Measurements from ENCODE around the gene ZNF30. TPM values are rescaled to one million over a fixed set of nuclear protein-coding genes. Genes with fewer than 3 reads are reported as not detected.

Gene ZNF30
- total RNA-seq, 1 experiment from 2014 or later, result 8.3 TPM

- Mint-ChIP-seq H3K27ac (no peak overlapping the region), H3K36me3 (ENCODE audit: insufficient read depth in 1 of 3, low read depth in 3 of 3) (peaks cover 0 to 1% (median 0%) of the 10 kb centered on the region in 3 experiments; a peak in 1 of 7 replicates), H3K27me3 (ENCODE audit: low read depth) (peaks cover 11% of the 10 kb centered on the region), H3K9me3 (peaks cover 11 to 59% of the 10 kb centered on the region in 2 experiments), H3K4me1 (no peaks in the 10 kb centered on the region), H3K4me3 (no peak overlapping the region)
- Histone ChIP-seq H2BK120ac (ENCODE audit: low read depth, low read length, poor library complexity, severe bottlenecking) (no peak overlapping the region), H3K79me1 (ENCODE audit: insufficient read depth, low read depth, low read length, poor library complexity, severe bottlenecking) (no peaks in the 10 kb centered on the region), H4K8ac (replicated peaks; ENCODE audit: insufficient read length, low read depth, low read length) (no peak overlapping the region), H3K27me3 (ENCODE audit: insufficient read depth, low read length) (no peaks in the 10 kb centered on the region), H3K18ac (ENCODE audit: insufficient read length, low read depth, low read length) (no peak overlapping the region), H3K23ac (ENCODE audit: insufficient read length, low read depth, low read length) (no peak overlapping the region), H3K9ac (ENCODE audit: extremely low read depth, insufficient read length, low read length) (no peak overlapping the region), H2AK5ac (ENCODE audit: insufficient read length, low read length) (no peak overlapping the region), H3K27ac (ENCODE audit: insufficient read length, low read depth, low read length) (no peak overlapping the region), H3K23me2 (ENCODE audit: insufficient read length, low read depth, low read length, poor library complexity, severe bottlenecking) (no peaks in the 10 kb centered on the region), H3K4ac (ENCODE audit: low read depth, low read length) (no peak overlapping the region), H2AFZ (ENCODE audit: low read length) (no peak overlapping the region), H3K4me1 (ENCODE audit: insufficient read depth, low read length) (no peaks in the 10 kb centered on the region), H3K4me2 (ENCODE audit: insufficient read depth, insufficient read length, low read length) (no peak overlapping the region), H2BK15ac (ENCODE audit: low read depth, low read length) (no peak overlapping the region), H3K14ac (ENCODE audit: insufficient read depth, low read length) (no peak overlapping the region), H2BK20ac (ENCODE audit: low read depth, low read length, poor library complexity, severe bottlenecking) (no peak overlapping the region), H4K91ac (ENCODE audit: insufficient read length, low read depth, low read length) (no peak overlapping the region), H3K9me3 (ENCODE audit: control insufficient read depth, low read depth, low read length) (no peaks in the 10 kb centered on the region), H4K5ac (ENCODE audit: insufficient read length, low read depth, low read length) (no peak overlapping the region), H3T11ph (ENCODE audit: low read length) (no peak overlapping the region), H3K79me2 (ENCODE audit: insufficient read depth, low read length) (no peaks in the 10 kb centered on the region), H4K20me1 (ENCODE audit: control insufficient read depth, insufficient read depth, insufficient read length) (no peaks in the 10 kb centered on the region), H2BK12ac (ENCODE audit: insufficient read length, low read depth, low read length) (no peak overlapping the region), H2BK5ac (ENCODE audit: insufficient read length, low read length) (no peak overlapping the region), H3K56ac (ENCODE audit: insufficient read length, low read depth, low read length) (no peak overlapping the region)
- TF ChIP-seq CTCF (conservative IDR thresholded peaks at IDR 0.05), result no peak
- DNase-seq, result no peak
- no CpG with 5 or more reads among the region's 1 CpG for WGBS (ENCODE audit: extremely low coverage, insufficient read length, low lambda C conversion rate)
Observed at GRCh38 chr19:34880034-34880433, 46.7 kb upstream of the ZNF30 start.

Data from H9 (cell line).